Spleen (tissue), 13 donors: ENCODE measurements around the gene EPHA5. TPM values are rescaled to one million over a fixed set of nuclear protein-coding genes. Genes with fewer than 3 reads are reported as not detected.
A peak's percentile ranks its signal among the peaks of the same experiment; 100 is the strongest.

ENCODE experiments used
- DNase-seq: peaks from one replicate; pipeline ENCODE4 v3.0.0-alpha.2; 2020
- H3K27ac ChIP-seq, 8 donors: fragments of 200-600 bp; sonication (generic) in 7 of 8; 1 replicate in 4 of 8; 2 replicates in 4 of 8; pipeline versions ENCODE4 v1.5.0 to v1.8.0; 2016 to 2021; ENCODE audit warnings: inconsistent platforms in 4 of 8, mild to moderate bottlenecking in 4 of 8, moderate library complexity in 1 of 8
- H3K27me3 ChIP-seq, 7 donors: fragments of 200-600 bp; sonication (generic) in 6 of 7; replicated peaks in 1 of 7; 1 replicate in 4 of 7; 2 replicates in 3 of 7; pipeline versions ENCODE4 v1.5.0 to v1.8.0; 2016 to 2021; ENCODE audit warnings: inconsistent platforms in 3 of 7, mild to moderate bottlenecking in 1 of 7
- H3K36me3 ChIP-seq, 6 donors: fragments of 200-600 bp; sonication (generic) in 5 of 6; 1 replicate in 4 of 6; 2 replicates in 2 of 6; pipeline versions ENCODE4 v1.5.0 to v1.8.0; 2016 to 2021; ENCODE audit warnings: inconsistent platforms in 2 of 6
- H3K4me1 ChIP-seq, 6 donors: fragments of 200-600 bp; sonication (generic) in 5 of 6; 1 replicate in 3 of 6; 2 replicates in 3 of 6; pipeline versions ENCODE4 v1.5.0 to v1.8.0; 2016 to 2021; ENCODE audit warnings: inconsistent platforms in 3 of 6
- H3K4me3 ChIP-seq, 8 donors: fragments of 200-600 bp; sonication (generic) in 7 of 8; 1 replicate in 4 of 8; 2 replicates in 4 of 8; pipeline versions ENCODE4 v1.5.0 to v1.8.0; 2016 to 2021; ENCODE audit warnings: inconsistent platforms in 4 of 8, mild to moderate bottlenecking in 4 of 8, moderate library complexity in 2 of 8
- H3K9me3 ChIP-seq, 8 donors: fragments of 200-600 bp; sonication (generic) in 7 of 8; 1 replicate in 4 of 8; 2 replicates in 4 of 8; pipeline versions ENCODE4 v1.5.0 to v1.8.0; 2016 to 2021; ENCODE audit warnings: inconsistent platforms in 4 of 8
- POLR2A ChIP-seq, 3 donors: fragments of 450-650 bp; IDR thresholded peaks; one replicate each; pipeline ENCODE4 v1.5.1; 2017; ENCODE audit warnings: antibody characterized with exemption in 3 of 3, mild to moderate bottlenecking in 1 of 3
- POLR2AphosphoS5 ChIP-seq, 3 donors: sonication (generic); formaldehyde crosslinking; IDR thresholded peaks; one replicate each; pipeline ENCODE4 v1.5.1; 2017; ENCODE audit warnings: antibody characterized with exemption in 3 of 3
- WGBS, 5 donors: extraction: QIAGEN DNeasy Blood & Tissue Kit in 3 of 5; methylation state at CpG; one replicate each; pipeline versions ENCODE4 v1.1.5 to v1.1.7; 2013 to 2018; 5-methylcytosine and 5-hydroxymethylcytosine counted together
- intact Hi-C: fragments of 100-400 bp; cut with DNase I; formaldehyde crosslinking; loops from one replicate; pipeline ENCODE4 v1.15.0; 2023; ENCODE audit warnings: low total_unique reads
- long read RNA-seq, 2 donors: transcript quantifications; one replicate each; lab custom pipeline, GENCODE V29; 2026
- polyA plus RNA-seq, 3 donors: library from polyadenylated mRNA; stranded (reverse); fragments of 200-250 nt; gene quantifications; one replicate each; pipeline ENCODE4 v1.2.1, GENCODE V29; 2013
- total RNA-seq, 7 donors: library from RNA; depleted of rRNA in 3 of 7; stranded (reverse); fragments of >200 nt in 3 of 7; fragmentation: NEBNext Ultra II Directional in 4 of 7; extraction: Animal tissue kit (Norgen Biotek cat#: 25700) in 4 of 7; gene quantifications; one replicate each; pipeline versions ENCODE4 v1.1.0 to v1.2.1, GENCODE V29; 2016 to 2021
- TF ChIP-seq, protein P1 (sequence below), 11 experiments: fragments of 200-600 bp in 7 of 11; fragments of 450-650 bp in 4 of 11; sonication (generic) in 4 of 11; IDR thresholded peaks in 8 of 11; conservative IDR thresholded peaks in 3 of 11; 1 replicate in 7 of 11; 2 replicates in 4 of 11; pipeline versions ENCODE4 v1.4.0 to v1.8.0; 2016 to 2021; ENCODE audit warnings: antibody characterized with exemption in 11 of 11, inconsistent platforms in 4 of 11, mild to moderate bottlenecking in 1 of 11
- donor health status: healthy with polysubstance abuse.
- donor health status: DM: no; HTN: no; CAD: no; lungs with moderate emphysema.
- donor health status: DM: no; HTN: no; CAD: no.
- donor health status: Bipolar disorder and iron deficiency.
- donor health status: healthy.
- donor health status: DM: no; HTN: no; CAD: no.
- donor health status: DM: yes; HTN: yes; CAD: no.

Gene EPHA5
- under 1 TPM; 0.17 to 0.93 (median 0.52) TPM for total RNA-seq
- under 1 TPM; 0.02 to 0.10 (median 0.09) TPM for polyA plus RNA-seq
- long read RNA-seq, donor 1, result 0 reads
- long read RNA-seq, donor 2, result 0 reads

DNA sequence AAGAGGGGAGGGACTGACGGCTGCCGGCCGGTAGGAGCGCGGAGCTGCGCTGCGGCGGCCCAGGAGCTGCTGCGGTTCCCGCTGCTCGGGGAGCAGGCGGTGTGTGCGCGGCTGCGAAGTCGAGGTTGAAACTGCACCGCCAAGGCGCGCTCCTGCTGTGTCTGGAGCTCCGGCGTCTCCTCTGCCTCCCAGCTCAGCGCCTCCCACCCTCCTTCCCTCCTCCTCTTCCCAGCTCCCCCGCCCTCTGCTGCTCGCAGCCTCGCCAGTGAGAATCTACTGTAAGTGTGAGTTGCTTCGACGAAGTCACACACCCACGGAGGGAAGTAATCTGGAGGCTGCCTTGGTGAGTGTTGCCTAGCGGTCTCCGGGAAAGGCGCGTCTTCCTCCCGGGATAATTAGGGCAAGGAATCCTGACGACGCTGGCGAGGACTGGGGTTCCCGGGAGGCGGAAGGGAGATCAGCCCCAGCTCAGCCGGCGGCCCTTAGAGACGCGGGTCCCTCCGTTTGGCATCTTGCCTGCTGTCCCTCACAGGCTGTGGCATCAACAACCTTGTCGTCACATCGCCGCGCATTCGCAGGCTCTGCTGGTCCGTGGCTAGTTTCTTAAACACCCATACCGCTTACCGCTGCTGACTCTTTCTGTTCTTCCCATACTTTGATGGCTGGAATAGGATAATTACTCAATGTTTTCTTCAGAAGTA is at the start of gene EPHA5:
Gene EPHA5 (minus strand): TSS at position 159 of the 701 bp plus-strand sequence. CDS start 747 bp downstream, outside the sequence.
- H3K27ac ChIP-seq, result peak within 1 kb of the TSS in 2 of 8 donors; percentile 16 to 18
- H3K4me1 ChIP-seq, result peaks cover 0 to 30% (median 19%) of the 10 kb centered on the region in 6 donors
- WGBS, 5 donors, result 2 to 6% (median 4%) methylated on average over 30 to 51 of the region's 51 CpGs
- H3K9me3 ChIP-seq, result no peaks in the 10 kb centered on the region
- no peaks in the 10 kb centered on the region for H3K36me3 ChIP-seq
- peaks cover 0 to 57% (median 42%) of the 10 kb centered on the region in 7 donors for H3K27me3 ChIP-seq
- intact Hi-C loops, result no loop called here
- TF ChIP-seq, protein P1, sequence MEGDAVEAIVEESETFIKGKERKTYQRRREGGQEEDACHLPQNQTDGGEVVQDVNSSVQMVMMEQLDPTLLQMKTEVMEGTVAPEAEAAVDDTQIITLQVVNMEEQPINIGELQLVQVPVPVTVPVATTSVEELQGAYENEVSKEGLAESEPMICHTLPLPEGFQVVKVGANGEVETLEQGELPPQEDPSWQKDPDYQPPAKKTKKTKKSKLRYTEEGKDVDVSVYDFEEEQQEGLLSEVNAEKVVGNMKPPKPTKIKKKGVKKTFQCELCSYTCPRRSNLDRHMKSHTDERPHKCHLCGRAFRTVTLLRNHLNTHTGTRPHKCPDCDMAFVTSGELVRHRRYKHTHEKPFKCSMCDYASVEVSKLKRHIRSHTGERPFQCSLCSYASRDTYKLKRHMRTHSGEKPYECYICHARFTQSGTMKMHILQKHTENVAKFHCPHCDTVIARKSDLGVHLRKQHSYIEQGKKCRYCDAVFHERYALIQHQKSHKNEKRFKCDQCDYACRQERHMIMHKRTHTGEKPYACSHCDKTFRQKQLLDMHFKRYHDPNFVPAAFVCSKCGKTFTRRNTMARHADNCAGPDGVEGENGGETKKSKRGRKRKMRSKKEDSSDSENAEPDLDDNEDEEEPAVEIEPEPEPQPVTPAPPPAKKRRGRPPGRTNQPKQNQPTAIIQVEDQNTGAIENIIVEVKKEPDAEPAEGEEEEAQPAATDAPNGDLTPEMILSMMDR (IDR thresholded peaks at IDR 0.05 in 8 of 11, conservative IDR thresholded peaks at IDR 0.05 in 3 of 11), result peak in 2 of 11 experiments; percentile 6 to 14
- TF ChIP-seq POLR2AphosphoS5 (IDR thresholded peaks at IDR 0.05) (peak in 2 of 3 donors; percentile 20 to 56), POLR2A (IDR thresholded peaks at IDR 0.05) (no peak)
- H3K4me3 ChIP-seq, result peak within 1 kb of the TSS in 7 of 8 donors; percentile 4 to 59 (median 30)
- DNase-seq, result peak; percentile 72

DNA sequence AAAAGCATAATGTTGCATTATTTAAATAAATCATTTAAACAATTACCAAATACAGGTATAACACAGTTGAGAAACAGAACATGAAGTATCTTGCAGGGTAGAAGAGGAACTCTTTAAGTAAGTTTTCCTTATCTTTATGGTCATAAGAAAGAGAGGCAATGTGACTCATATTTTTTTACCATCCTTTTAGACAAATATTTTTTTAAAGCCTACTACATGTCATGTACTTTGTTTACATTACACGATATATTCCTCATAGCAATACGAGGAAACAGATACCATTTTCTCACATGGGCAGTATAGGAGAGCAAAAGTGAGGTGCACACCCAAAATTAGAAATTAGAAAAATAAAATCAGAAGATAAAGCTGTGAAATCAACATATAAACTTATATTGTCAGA is 49.3 kb upstream of the EPHA5 start:
- peaks cover 0 to 5% (median 2%) of the 10 kb centered on the region in 8 donors for H3K9me3 ChIP-seq
- intact Hi-C loops, result no loop called here
- H3K27me3 ChIP-seq, result no peaks in the 10 kb centered on the region
- H3K4me3 ChIP-seq, result no peak overlapping the region
- WGBS, 5 donors, result 80 to 93% (median 83%) methylated on average over 2 of the region's 2 CpGs
- no peak for DNase-seq
- no peak for TF ChIP-seq POLR2A (IDR thresholded peaks at IDR 0.05)
- TF ChIP-seq POLR2AphosphoS5 (IDR thresholded peaks at IDR 0.05), result no peak
- TF ChIP-seq, protein P1 (IDR thresholded peaks at IDR 0.05 in 8 of 11, conservative IDR thresholded peaks at IDR 0.05 in 3 of 11), result no peak
- H3K4me1 ChIP-seq, result no peaks in the 10 kb centered on the region
- no peaks in the 10 kb centered on the region for H3K36me3 ChIP-seq
- H3K27ac ChIP-seq, result no peak overlapping the region

DNA sequence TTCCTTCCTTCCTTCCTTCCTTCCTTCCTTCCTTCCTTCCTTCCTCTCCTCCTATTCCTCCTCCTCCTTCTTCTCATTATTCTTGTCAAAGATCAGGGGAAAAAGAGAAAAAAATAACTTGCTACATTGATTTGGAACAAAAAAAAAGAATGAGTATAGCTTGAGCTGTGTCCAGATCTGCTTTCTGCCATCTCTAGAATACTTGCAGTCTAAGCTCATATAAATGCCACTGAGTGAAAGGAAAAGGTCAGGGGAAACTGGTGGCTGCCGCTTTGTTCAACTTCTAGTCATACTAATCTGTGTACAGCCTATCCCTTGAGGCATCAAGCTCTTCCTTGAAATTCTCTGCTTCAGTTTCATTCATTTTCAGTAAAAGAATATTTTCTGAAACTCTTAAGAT is 28.3 kb upstream of the EPHA5 start:
- TF ChIP-seq POLR2AphosphoS5 (IDR thresholded peaks at IDR 0.05), result no peak
- TF ChIP-seq POLR2A (IDR thresholded peaks at IDR 0.05), result no peak
- TF ChIP-seq, protein P1 (IDR thresholded peaks at IDR 0.05 in 8 of 11, conservative IDR thresholded peaks at IDR 0.05 in 3 of 11), result no peak
- intact Hi-C loops, result no loop called here

DNA sequence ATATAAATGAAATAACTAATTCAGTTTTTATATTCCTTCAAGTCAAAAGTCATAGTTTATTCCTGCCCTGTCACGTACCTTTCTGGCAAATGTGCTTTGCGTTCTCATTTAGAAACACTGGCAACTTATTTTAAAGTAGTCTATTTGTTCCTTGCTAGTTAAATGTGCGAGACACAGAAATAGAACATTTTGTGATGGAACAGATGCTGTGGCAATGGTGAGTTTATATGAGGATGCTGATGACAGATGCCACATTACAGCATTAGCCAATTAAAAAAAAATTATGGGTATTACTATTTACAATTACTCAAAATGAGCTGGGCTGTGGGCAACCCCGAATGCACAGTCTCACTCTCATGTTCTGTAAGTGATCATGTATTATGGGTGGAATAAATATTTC is 26.1 kb upstream of the EPHA5 start:
- 50 to 87% (median 78%) methylated on average over 4 of the region's 4 CpGs for WGBS, 5 donors
- Histone ChIP-seq H3K27me3 (no peaks in the 10 kb centered on the region), H3K4me1 (no peaks in the 10 kb centered on the region), H3K9me3 (no peaks in the 10 kb centered on the region), H3K4me3 (no peak overlapping the region), H3K36me3 (no peaks in the 10 kb centered on the region), H3K27ac (no peak overlapping the region)
- intact Hi-C loops, result no loop called here
- no peak for DNase-seq
- TF ChIP-seq POLR2A (IDR thresholded peaks at IDR 0.05), result no peak
- TF ChIP-seq, protein P1 (IDR thresholded peaks at IDR 0.05 in 8 of 11, conservative IDR thresholded peaks at IDR 0.05 in 3 of 11), result no peak
- no peak for TF ChIP-seq POLR2AphosphoS5 (IDR thresholded peaks at IDR 0.05)

More for the DNA sequence above, 28.3 kb upstream of the EPHA5 start:
- H3K27ac ChIP-seq, result no peak overlapping the region
- no peaks in the 10 kb centered on the region for H3K36me3 ChIP-seq
- H3K4me1 ChIP-seq, result no peaks in the 10 kb centered on the region
- no peak for DNase-seq
- no peak overlapping the region for H3K4me3 ChIP-seq
- H3K9me3 ChIP-seq, result no peaks in the 10 kb centered on the region
- WGBS, 5 donors, result 78 to 91% (median 86%) methylated on average over 1 of the region's 1 CpG
- H3K27me3 ChIP-seq, result no peaks in the 10 kb centered on the region
